Calu3 (cell line): ENCODE data around the gene GRP. TPM values are rescaled to one million over a fixed set of nuclear protein-coding genes. Genes with fewer than 3 reads are reported as not detected.

Experiments
- BruUV-seq: library from RNA; stranded (reverse); fragments of 400-500 nt; replicated peaks from 2 replicates; lab custom pipeline; 2021; lab: Mats Ljungman, UMichigan
- CTCF ChIA-PET: fragments of 300-600 bp; sonication (Branson Sonifier 250); formaldehyde crosslinking; loops from one replicate; lab custom pipeline; 2022; ENCODE audit warnings: antibody characterized with exemption; lab: Charles Lee
- DNase-seq: peaks from one replicate; pipeline ENCODE4 v3.0.0; 2022
- H3K27ac Mint-ChIP-seq: one replicate; pipeline ENCODE4 v1.8.0; 2022; ENCODE audit warnings: mixed read lengths; ENCODE audit not compliant: unreplicated experiment
- H3K27me3 Mint-ChIP-seq: one replicate; pipeline ENCODE4 v1.8.0; 2022; ENCODE audit warnings: mixed read lengths; ENCODE audit not compliant: unreplicated experiment
- H3K36me3 Mint-ChIP-seq: one replicate; pipeline ENCODE4 v1.8.0; 2022; ENCODE audit warnings: mild to moderate bottlenecking, moderate library complexity, mixed read lengths; ENCODE audit not compliant: insufficient read depth, unreplicated experiment
- H3K4me1 Mint-ChIP-seq: one replicate; pipeline ENCODE4 v1.8.0; 2022; ENCODE audit warnings: mild to moderate bottlenecking, low read depth, mixed read lengths; ENCODE audit not compliant: unreplicated experiment
- H3K4me3 Mint-ChIP-seq: one replicate; pipeline ENCODE4 v1.8.0; 2022; ENCODE audit warnings: mild to moderate bottlenecking, low read depth, moderate library complexity, mixed read lengths; ENCODE audit not compliant: unreplicated experiment
- H3K9me3 Mint-ChIP-seq: one replicate; pipeline ENCODE4 v1.8.0; 2022; ENCODE audit warnings: low read depth, mixed read lengths; ENCODE audit not compliant: unreplicated experiment
- CTCF ChIP-seq: fragments of 200-600 bp; IDR thresholded peaks from one replicate; pipeline ENCODE4 v1.8.0; 2022; ENCODE audit warnings: antibody characterized with exemption; ENCODE audit not compliant: unreplicated experiment
- intact Hi-C: fragments of 100-400 bp; cut with micrococcal nuclease; formaldehyde crosslinking; loops from one replicate; pipeline ENCODE4 v1.10.0; 2022; ENCODE audit not compliant: unreplicated experiment
- total RNA-seq: library from RNA; stranded (reverse); gene quantifications from 2 replicates; pipeline ENCODE4 v1.2.3, GENCODE V29; 2022

GRP gene
- total RNA-seq, 1 experiment from 2014 or later = not detected

- DNase-seq = no peak
- Mint-ChIP-seq H3K9me3 (no peaks in the 10 kb centered on the region), H3K27me3 (peaks cover 93% of the 10 kb centered on the region), H3K27ac (no peak overlapping the region), H3K36me3 (no peaks in the 10 kb centered on the region), H3K4me1 (no peaks in the 10 kb centered on the region), H3K4me3 (no peak overlapping the region)
- BruUV-seq = no TSS peak
- no peak for TF ChIP-seq CTCF
- intact Hi-C loops = no loop called here
- CTCF ChIA-PET = no interaction called here
Observed at GRCh38 chr18:59228351-59228750, 8.4 kb downstream of the GRP start.

GRCh38 chr18:59229191-59229590 is 9.2 kb downstream of the GRP start:
- Mint-ChIP-seq H3K27me3 (peaks cover 85% of the 10 kb centered on the region), H3K4me1 (no peaks in the 10 kb centered on the region)
- CTCF ChIA-PET = interaction anchor here (0.7 kb wide), 1 partner anchor 212 kb away, joined by 3 read pairs; no protein-coding TSS in a partner anchor

GRCh38 chr18:59229701-59230443 is 9.9 kb downstream of the GRP start:
- Mint-ChIP-seq H3K4me1 (no peaks in the 10 kb centered on the region), H3K27ac (no peak overlapping the region), H3K9me3 (no peaks in the 10 kb centered on the region), H3K4me3 (no peak overlapping the region), H3K36me3 (no peaks in the 10 kb centered on the region), H3K27me3 (peaks cover 78% of the 10 kb centered on the region)
- CTCF ChIA-PET = interaction anchor here (0.7 kb wide), 1 partner anchor 212 kb away, joined by 3 read pairs; no protein-coding TSS in a partner anchor
- no TSS peak for BruUV-seq
- intact Hi-C loops = no loop called here
- DNase-seq = no peak
- TF ChIP-seq CTCF = no peak

More at GRCh38 chr18:59229191-59229590, 9.2 kb downstream of the GRP start:
- no peak overlapping the region for H3K4me3 Mint-ChIP-seq
- H3K36me3 Mint-ChIP-seq = no peaks in the 10 kb centered on the region
- H3K9me3 Mint-ChIP-seq = no peaks in the 10 kb centered on the region
- no peak for DNase-seq
- intact Hi-C loops = no loop called here
- no TSS peak for BruUV-seq
- H3K27ac Mint-ChIP-seq = no peak overlapping the region
- TF ChIP-seq CTCF = no peak

GRCh38 chr18:59231114-59231513 is 11.2 kb downstream of the GRP start:
- no TSS peak for BruUV-seq
- CTCF ChIA-PET = no interaction called here
- intact Hi-C loops = no loop called here
- no peaks in the 10 kb centered on the region for H3K4me1 Mint-ChIP-seq
- no peak for DNase-seq
- H3K27me3 Mint-ChIP-seq = peaks cover 72% of the 10 kb centered on the region
- H3K36me3 Mint-ChIP-seq = no peaks in the 10 kb centered on the region
- no peaks in the 10 kb centered on the region for H3K9me3 Mint-ChIP-seq
- no peak overlapping the region for H3K27ac Mint-ChIP-seq
- no peak for TF ChIP-seq CTCF
- H3K4me3 Mint-ChIP-seq = no peak overlapping the region
